SK-N-MC (cell line): ENCODE data around the gene KIF4A.
"Not testable (repeated sequence)": the region's sequence is repeated elsewhere in the genome, so short reads cannot be mapped to it uniquely, and the experiment has no call there.

Source experiments
- EZH2 ChIP-seq: fragments of 200-600 bp; sonication (generic); IDR thresholded peaks from one replicate; pipeline ENCODE4 v1.6.1; 2017; ENCODE audit warnings: antibody characterized with exemption
- FOXP2 ChIP-seq: optimal IDR thresholded peaks from 2 replicates; pipeline ENCODE3; 2011; ENCODE audit warnings: mild to moderate bottlenecking, moderate library complexity; ENCODE audit not compliant: insufficient read depth; ENCODE audit errors: extremely low read length, control extremely low read depth
- POLR2AphosphoS5 ChIP-seq: IDR thresholded peaks from 2 replicates; pipeline ENCODE4 v1.6.1; 2012; ENCODE audit warnings: mild to moderate bottlenecking, low read depth, low read length, borderline replicate concordance

DNA sequence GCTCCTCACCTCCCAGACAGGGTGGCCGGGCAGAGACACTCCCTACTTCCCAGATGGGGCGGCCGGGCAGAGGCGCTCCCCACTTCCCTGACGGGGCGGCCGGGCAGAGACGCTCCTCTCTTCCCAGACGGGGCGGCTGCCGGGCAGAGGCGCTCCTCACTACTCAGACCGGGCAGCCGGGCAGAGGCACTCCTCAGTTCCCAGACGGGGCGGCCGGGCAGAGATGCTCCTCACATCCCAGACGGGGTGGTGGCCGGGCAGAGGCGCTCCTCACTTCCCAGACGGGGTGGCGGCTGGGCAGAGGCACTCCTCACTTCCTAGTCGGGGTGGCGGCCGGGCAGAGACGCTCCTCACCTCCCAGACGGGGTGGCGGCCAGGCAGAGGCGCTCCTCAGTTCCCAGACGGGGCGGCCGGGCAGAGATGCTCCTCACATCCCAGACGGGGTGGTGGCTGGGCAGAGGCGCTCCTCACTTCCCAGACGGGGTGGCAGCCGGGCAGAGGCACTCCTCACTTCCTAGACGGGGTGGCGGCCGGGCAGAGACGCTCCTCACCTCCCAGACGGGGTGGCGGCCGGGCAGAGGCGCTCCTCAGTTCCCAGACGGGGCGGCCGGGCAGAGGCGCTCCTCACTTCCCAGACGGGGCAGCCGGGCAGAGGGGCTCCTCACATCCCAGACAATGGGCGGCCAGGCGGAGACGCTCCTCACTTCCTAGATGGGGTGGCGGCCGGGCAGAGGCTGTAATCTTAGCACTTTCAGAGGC, 59.6 kb downstream of the KIF4A start:
- TF ChIP-seq POLR2AphosphoS5, EZH2, FOXP2: not testable (repeated sequence)
